ENCODE results near the gene SNPH.

DNA sequence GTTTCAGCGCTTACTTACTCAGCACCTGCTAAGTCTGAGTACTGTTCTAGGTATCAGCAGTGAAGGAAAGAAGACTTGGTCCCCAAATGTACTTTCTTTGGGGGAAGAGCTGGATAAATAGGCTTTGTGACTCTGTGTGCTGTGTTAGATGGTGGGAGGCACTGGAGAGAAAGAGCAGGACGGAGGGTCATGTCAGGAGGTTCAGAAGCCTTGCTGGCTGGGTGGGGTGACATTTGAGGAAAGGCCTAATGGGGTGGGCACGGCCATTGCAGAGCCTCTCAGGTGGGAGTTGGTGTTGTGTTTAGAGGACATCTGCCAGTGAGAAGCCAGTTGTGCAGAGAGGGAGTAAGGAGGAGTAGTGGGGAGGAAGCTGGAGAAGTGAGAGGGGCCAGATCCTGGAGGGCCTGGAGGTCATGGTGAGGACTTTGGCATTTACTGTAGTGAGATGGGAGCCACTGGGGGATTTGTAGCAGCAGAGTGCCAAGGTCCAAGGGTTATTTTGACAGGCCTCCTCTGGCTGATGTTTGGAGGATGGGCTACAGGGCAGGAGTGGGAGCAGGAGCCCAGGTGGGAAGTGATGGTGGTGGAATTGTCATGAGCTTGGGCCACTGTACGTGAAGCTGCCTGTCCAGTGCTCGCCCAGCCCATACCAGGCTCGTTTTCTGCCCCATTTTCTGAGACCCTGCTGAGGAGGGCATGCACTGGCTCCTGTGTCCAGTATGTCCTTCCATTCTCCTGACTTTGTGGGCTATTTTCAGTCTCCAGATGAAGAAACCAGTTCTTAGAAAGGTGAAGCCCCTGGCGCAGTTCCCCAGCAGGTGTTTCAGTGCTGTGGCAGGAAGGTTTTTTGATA is 62.0 kb downstream of the SNPH start:
- TF ChIP-seq CTBP1 (IDR thresholded peaks at IDR 0.05; ENCODE audit: borderline replicate concordance) (no peak), ARNT (IDR thresholded peaks at IDR 0.05) (no peak), HDGF (IDR thresholded peaks at IDR 0.05; ENCODE audit: borderline replicate concordance) (no peak), SUZ12 (IDR thresholded peaks at IDR 0.05) (no peak), FOXM1 (IDR thresholded peaks at IDR 0.05; ENCODE audit: borderline replicate concordance) (no peak), ELF4 (IDR thresholded peaks at IDR 0.05) (no peak), SP1 (IDR thresholded peaks at IDR 0.05) (no peak), ZNF384 (IDR thresholded peaks at IDR 0.05) (no peak), FOXA1 (IDR thresholded peaks at IDR 0.05) (no peak), LEF1 (IDR thresholded peaks at IDR 0.05; ENCODE audit: borderline replicate concordance) (no peak), BHLHE40 (IDR thresholded peaks at IDR 0.05; ENCODE audit: borderline replicate concordance) (no peak), TARDBP (IDR thresholded peaks at IDR 0.05) (no peak)
